Skeletal muscle satellite cell (primary cell): ENCODE measurements around the gene MRPL57. TPM values are rescaled to one million over a fixed set of nuclear protein-coding genes. Genes with fewer than 3 reads are reported as not detected.

Experiments used
- H3K27me3 ChIP-seq: 2 replicates; pipeline ENCODE4 v1.7.0; 2013; ENCODE audit warnings: low read length; ENCODE audit not compliant: control insufficient read depth, insufficient read depth
- H3K36me3 ChIP-seq: 2 replicates; pipeline ENCODE4 v1.7.0; 2013; ENCODE audit warnings: mild to moderate bottlenecking, control low read depth, low read length; ENCODE audit not compliant: insufficient read depth
- H3K4me1 ChIP-seq: 2 replicates; pipeline ENCODE4 v1.7.0; 2013; ENCODE audit warnings: low read length; ENCODE audit not compliant: control insufficient read depth, insufficient read depth
- H3K4me2 ChIP-seq: 2 replicates; pipeline ENCODE4 v1.7.0; 2013; ENCODE audit warnings: mild to moderate bottlenecking, low read length
- H3K4me3 ChIP-seq: 2 replicates; pipeline ENCODE4 v1.7.0; 2013; ENCODE audit warnings: low read length
- H3K9ac ChIP-seq: 2 replicates; pipeline ENCODE4 v1.7.0; 2013; ENCODE audit warnings: mild to moderate bottlenecking, low read depth, low read length, moderate library complexity
- H3K9me3 ChIP-seq: replicated peaks from 2 replicates; pipeline ENCODE4 v1.7.0; 2013; ENCODE audit warnings: mild to moderate bottlenecking, control low read depth, low read length
- small RNA-seq: library from RNA; depleted of rRNA; stranded (forward); fragments of <200 nt; gene quantifications from one replicate; pipeline ENCODE3, GENCODE V24; 2012

Gene MRPL57

DNA sequence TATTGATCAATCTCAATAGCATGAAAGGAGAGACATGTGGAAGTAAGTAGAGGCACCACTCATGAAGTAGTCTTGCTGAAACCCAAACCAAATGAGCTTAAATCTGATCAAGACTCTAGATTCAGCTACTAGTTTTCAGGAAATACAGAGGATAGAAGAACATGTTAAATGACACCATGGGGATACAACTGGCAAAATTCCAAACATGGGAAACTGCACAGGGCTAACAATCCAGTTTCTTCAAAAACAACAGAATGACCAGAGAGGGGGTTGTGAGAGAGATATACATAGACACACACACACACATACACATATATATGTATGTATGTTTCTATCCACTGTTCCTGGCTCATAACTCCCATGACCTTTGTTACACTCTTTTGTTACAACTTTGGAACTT, 44.8 kb downstream of the MRPL57 start:
- Histone ChIP-seq H3K27me3 (peaks cover 14% of the 10 kb centered on the region), H3K9me3 (peaks cover 3% of the 10 kb centered on the region), H3K9ac (no peak overlapping the region), H3K4me2 (no peak overlapping the region), H3K36me3 (no peaks in the 10 kb centered on the region), H3K4me3 (no peak overlapping the region), H3K4me1 (no peaks in the 10 kb centered on the region)

DNA sequence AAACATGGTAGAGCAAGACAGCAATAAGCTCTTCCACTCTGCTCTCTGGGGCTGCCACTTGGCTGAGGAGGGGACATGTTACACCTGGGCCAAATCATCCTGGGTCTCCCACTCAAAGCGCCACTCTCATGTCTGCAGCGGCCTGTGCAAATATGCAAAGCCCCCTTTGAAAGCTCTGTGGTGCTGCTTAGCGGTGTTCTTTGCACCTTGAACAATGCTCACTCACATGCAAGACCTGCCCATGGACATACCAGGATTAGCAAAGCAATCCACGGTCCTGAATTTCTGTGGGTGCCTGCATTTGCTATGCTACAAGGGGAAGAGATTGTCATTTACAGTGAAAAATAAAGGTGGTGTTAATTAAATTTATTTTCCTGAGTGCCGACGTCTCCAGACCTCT, 48.6 kb downstream of the MRPL57 start:
- Histone ChIP-seq H3K4me1 (no peaks in the 10 kb centered on the region), H3K4me3 (no peak overlapping the region), H3K27me3 (peaks cover 14% of the 10 kb centered on the region), H3K36me3 (no peaks in the 10 kb centered on the region), H3K9me3 (peaks cover 3% of the 10 kb centered on the region), H3K9ac (no peak overlapping the region), H3K4me2 (no peak overlapping the region)

- no peaks in the 10 kb centered on the region for H3K4me1 ChIP-seq
- no peak overlapping the region for H3K4me3 ChIP-seq
- no peak overlapping the region for H3K9ac ChIP-seq
- no peaks in the 10 kb centered on the region for H3K36me3 ChIP-seq
- H3K4me2 ChIP-seq: no peak overlapping the region
- H3K27me3 ChIP-seq: peaks cover 14% of the 10 kb centered on the region
- peaks cover 2% of the 10 kb centered on the region for H3K9me3 ChIP-seq
These were observed 49.6 kb downstream of the MRPL57 start for GRCh38 chr13:21225841-21226581.

DNA sequence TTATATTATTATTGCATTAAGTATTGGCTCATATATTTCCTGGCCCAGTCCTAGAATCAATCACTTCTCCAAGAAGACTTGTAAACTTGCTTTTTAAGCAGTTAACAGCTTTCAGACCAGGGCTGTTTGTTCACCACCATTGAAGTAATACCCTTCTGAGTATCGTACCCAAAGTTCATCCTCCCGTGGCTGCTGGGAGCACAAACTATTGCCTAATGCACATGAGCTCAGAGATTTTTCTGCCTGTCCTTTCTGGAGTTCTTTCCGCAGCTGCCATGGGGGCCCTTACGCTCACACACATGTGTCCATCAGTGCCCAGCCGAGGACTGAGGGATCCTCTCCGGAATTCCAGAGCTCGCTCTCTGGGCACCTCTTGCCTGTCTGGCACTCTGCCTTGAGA, 51.5 kb downstream of the MRPL57 start:
- Histone ChIP-seq H3K9ac (no peak overlapping the region), H3K9me3 (no peaks in the 10 kb centered on the region), H3K4me3 (no peak overlapping the region), H3K4me2 (no peak overlapping the region), H3K36me3 (no peaks in the 10 kb centered on the region), H3K27me3 (peaks cover 12% of the 10 kb centered on the region), H3K4me1 (no peaks in the 10 kb centered on the region)

Small RNA genes within 50 kb of the gene (small RNA-seq; reads per million reads assigned to genes)
- not detected for gene AL158032.1
- not detected for gene RF00086
